ENCODE results near the gene IMPDH2.

Gene IMPDH2

GRCh38 chr3:49026536-49026935 lies 2.7 kb downstream of the IMPDH2 start:
- Histone ChIP-seq H3K36me3 (ENCODE audit: insufficient read depth, low read length) (peaks cover 43% of the 10 kb centered on the region), H3K9me3 (ENCODE audit: control insufficient read depth, insufficient read depth, low read length) (no peaks in the 10 kb centered on the region), H3K4me1 (ENCODE audit: insufficient read depth, low read length) (peaks cover 11% of the 10 kb centered on the region; the same call in 1 of the 2 replicates), H3K9ac (ENCODE audit: low read depth, low read length) (no peak overlapping the region)

- no peak overlapping the region for H3K9ac ChIP-seq (ENCODE audit: low read depth, low read length)
- no peaks in the 10 kb centered on the region for H3K9me3 ChIP-seq (ENCODE audit: control insufficient read depth, insufficient read depth, low read length)
- peaks cover 39% of the 10 kb centered on the region for H3K36me3 ChIP-seq (ENCODE audit: insufficient read depth, low read length)
- H3K4me1 ChIP-seq (ENCODE audit: insufficient read depth, low read length) = peaks cover 11% of the 10 kb centered on the region; the same call in 1 of the 2 replicates
These were observed 3.2 kb downstream of the IMPDH2 start for GRCh38 chr3:49025793-49026520.

GRCh38 chr3:49025005-49025792 lies 4.0 kb downstream of the IMPDH2 start:
- Histone ChIP-seq H3K9ac (ENCODE audit: low read depth, low read length) (no peak overlapping the region), H3K4me1 (ENCODE audit: insufficient read depth, low read length) (peaks cover 11% of the 10 kb centered on the region; the same call in 1 of the 2 replicates), H3K9me3 (ENCODE audit: control insufficient read depth, insufficient read depth, low read length) (no peaks in the 10 kb centered on the region), H3K36me3 (ENCODE audit: insufficient read depth, low read length) (peaks cover 34% of the 10 kb centered on the region)

GRCh38 chr3:49024449-49024848 lies 4.7 kb downstream of the IMPDH2 start:
- Histone ChIP-seq H3K4me1 (ENCODE audit: insufficient read depth, low read length) (peaks cover 16% of the 10 kb centered on the region; the same call in 1 of the 2 replicates), H3K9ac (ENCODE audit: low read depth, low read length) (no peak overlapping the region), H3K36me3 (ENCODE audit: insufficient read depth, low read length) (peaks cover 34% of the 10 kb centered on the region), H3K9me3 (ENCODE audit: control insufficient read depth, insufficient read depth, low read length) (no peaks in the 10 kb centered on the region)

- peaks cover 16% of the 10 kb centered on the region; the same call in 1 of the 2 replicates for H3K4me1 ChIP-seq (ENCODE audit: insufficient read depth, low read length)
- peaks cover 34% of the 10 kb centered on the region for H3K36me3 ChIP-seq (ENCODE audit: insufficient read depth, low read length)
- H3K9ac ChIP-seq (ENCODE audit: low read depth, low read length) = no peak overlapping the region
- no peaks in the 10 kb centered on the region for H3K9me3 ChIP-seq (ENCODE audit: control insufficient read depth, insufficient read depth, low read length)
These were observed 5.4 kb downstream of the IMPDH2 start for GRCh38 chr3:49023775-49024174.

- Histone ChIP-seq H3K4me1 (ENCODE audit: insufficient read depth, low read length) (peaks cover 12% of the 10 kb centered on the region; the same call in 1 of the 2 replicates), H3K9me3 (ENCODE audit: control insufficient read depth, insufficient read depth, low read length) (no peaks in the 10 kb centered on the region), H3K36me3 (ENCODE audit: insufficient read depth, low read length) (peaks cover 30% of the 10 kb centered on the region), H3K9ac (ENCODE audit: low read depth, low read length) (peak overlapping the region; percentile 98)
These were observed 6.5 kb downstream of the IMPDH2 start for GRCh38 chr3:49022688-49023171.

- H3K36me3 ChIP-seq (ENCODE audit: insufficient read depth, low read length) = peaks cover 27% of the 10 kb centered on the region
- H3K9ac ChIP-seq (ENCODE audit: low read depth, low read length) = peak within 1 kb of the TSS; percentile 98
- H3K9me3 ChIP-seq (ENCODE audit: control insufficient read depth, insufficient read depth, low read length) = no peaks in the 10 kb centered on the region
- peaks cover 12% of the 10 kb centered on the region; the same call in 1 of the 2 replicates for H3K4me1 ChIP-seq (ENCODE audit: insufficient read depth, low read length)
These were observed 7.1 kb downstream of the IMPDH2 start, which contains the start of gene NDUFAF3 for GRCh38 chr3:49021813-49022687. Gene NDUFAF3, plus strand, starts transcription at chr3:49022121. Its CDS starts 24 bp downstream, at chr3:49022145.

- Histone ChIP-seq H3K9ac (ENCODE audit: low read depth, low read length) (peak overlapping the region; percentile 98), H3K9me3 (ENCODE audit: control insufficient read depth, insufficient read depth, low read length) (no peaks in the 10 kb centered on the region), H3K36me3 (ENCODE audit: insufficient read depth, low read length) (peaks cover 23% of the 10 kb centered on the region), H3K4me1 (ENCODE audit: insufficient read depth, low read length) (peaks cover 12% of the 10 kb centered on the region; the same call in 1 of the 2 replicates)
These were observed 7.9 kb downstream of the IMPDH2 start for GRCh38 chr3:49021213-49021812.

GRCh38 chr3:49020330-49021212 lies 8.6 kb downstream of the IMPDH2 start:
- H3K4me1 ChIP-seq (ENCODE audit: insufficient read depth, low read length) = peaks cover 12% of the 10 kb centered on the region; the same call in 1 of the 2 replicates
- no peaks in the 10 kb centered on the region for H3K9me3 ChIP-seq (ENCODE audit: control insufficient read depth, insufficient read depth, low read length)
- peak overlapping the region; percentile 98 for H3K9ac ChIP-seq (ENCODE audit: low read depth, low read length)
- H3K36me3 ChIP-seq (ENCODE audit: insufficient read depth, low read length) = peaks cover 21% of the 10 kb centered on the region

GRCh38 chr3:49019941-49020329 lies 9.3 kb downstream of the IMPDH2 start:
- no peaks in the 10 kb centered on the region for H3K9me3 ChIP-seq (ENCODE audit: control insufficient read depth, insufficient read depth, low read length)
- peaks cover 12% of the 10 kb centered on the region; the same call in 1 of the 2 replicates for H3K4me1 ChIP-seq (ENCODE audit: insufficient read depth, low read length)
- peaks cover 16% of the 10 kb centered on the region for H3K36me3 ChIP-seq (ENCODE audit: insufficient read depth, low read length)
- H3K9ac ChIP-seq (ENCODE audit: low read depth, low read length) = peak overlapping the region; percentile 98

GRCh38 chr3:49018707-49019006 lies 10.5 kb downstream of the IMPDH2 start:
- peaks cover 4% of the 10 kb centered on the region for H3K36me3 ChIP-seq (ENCODE audit: insufficient read depth, low read length)
- H3K9me3 ChIP-seq (ENCODE audit: control insufficient read depth, insufficient read depth, low read length) = no peaks in the 10 kb centered on the region
- peaks cover 12% of the 10 kb centered on the region; the same call in 1 of the 2 replicates for H3K4me1 ChIP-seq (ENCODE audit: insufficient read depth, low read length)
- peak overlapping the region; percentile 61 for H3K9ac ChIP-seq (ENCODE audit: low read depth, low read length)

- Histone ChIP-seq H3K9me3 (ENCODE audit: control insufficient read depth, insufficient read depth, low read length) (no peaks in the 10 kb centered on the region), H3K36me3 (ENCODE audit: insufficient read depth, low read length) (peaks cover 2% of the 10 kb centered on the region; the same call in 1 of the 2 replicates), H3K4me1 (ENCODE audit: insufficient read depth, low read length) (peaks cover 10% of the 10 kb centered on the region; the same call in 1 of the 2 replicates), H3K9ac (ENCODE audit: low read depth, low read length) (peak within 1 kb of the TSS; percentile 61)
These were observed 11.1 kb downstream of the IMPDH2 start, which contains the start of gene DALRD3 for GRCh38 chr3:49017971-49018706. Gene DALRD3, minus strand, starts transcription at chr3:49018580. Its CDS starts 16 bp downstream, at chr3:49018564.

Measured in ES-I3 (cell line).